Muscle of leg (tissue), 11 donors: ENCODE results near the gene SDHAF1. TPM values are rescaled to one million over a fixed set of nuclear protein-coding genes. Genes with fewer than 3 reads are reported as not detected.

Source experiments
- DNase-seq: peaks from one replicate; pipeline ENCODE4 v3.0.0; 2013
- H3K27ac ChIP-seq: one replicate; pipeline ENCODE4 v1.5.1; 2013; ENCODE audit warnings: mild to moderate bottlenecking, low read length, control low read depth
- H3K27me3 ChIP-seq: one replicate; pipeline ENCODE4 v1.6.1; 2013; ENCODE audit warnings: low read length; ENCODE audit not compliant: control insufficient read depth, insufficient read depth
- H3K36me3 ChIP-seq: one replicate; pipeline ENCODE4 v1.6.1; 2013; ENCODE audit warnings: low read length; ENCODE audit not compliant: control insufficient read depth, insufficient read depth
- H3K4me1 ChIP-seq: one replicate; pipeline ENCODE4 v1.6.1; 2013; ENCODE audit warnings: low read length; ENCODE audit not compliant: control insufficient read depth, insufficient read depth
- H3K4me3 ChIP-seq: one replicate; pipeline ENCODE4 v1.5.1; 2013; ENCODE audit warnings: low read length, control low read depth
- H3K9me3 ChIP-seq: replicated peaks from 2 replicates; pipeline ENCODE4 v1.6.1; 2013; ENCODE audit warnings: low read depth, low read length; ENCODE audit not compliant: control insufficient read depth
- WGBS: methylation state at CpG from one replicate; pipeline ENCODE4 v1.1.5; 2013; ENCODE audit warnings: missing lambda C conversion rate; ENCODE audit not compliant: insufficient coverage; 5-methylcytosine and 5-hydroxymethylcytosine counted together
- polyA plus RNA-seq, 8 donors: library from polyadenylated mRNA; unstranded; fragments of 120-200 nt; gene quantifications; one replicate each; pipeline versions ENCODE4 v1.2.1 to v1.2.3, GENCODE V29; 2013; ENCODE audit warnings: inconsistent platforms in 1 of 8, low replicate concordance in 1 of 8; ENCODE audit not compliant: insufficient read length in 8 of 8, insufficient read depth in 1 of 8
- total RNA-seq: library from RNA; stranded (reverse); fragments of 120-200 nt; gene quantifications from one replicate; pipeline ENCODE4 v1.2.4, GENCODE V29; 2013

SDHAF1 gene
- total and polyA plus RNA-seq, 9 donors = 10.9 to 18.7 (median 13.1) TPM

- Histone ChIP-seq H3K27me3 (no peaks in the 10 kb centered on the region), H3K36me3 (peaks cover 29% of the 10 kb centered on the region), H3K4me3 (peak within 1 kb of the TSS; percentile 88), H3K27ac (peak within 1 kb of the TSS; percentile 80), H3K9me3 (no peaks in the 10 kb centered on the region), H3K4me1 (peaks cover 19% of the 10 kb centered on the region)
- WGBS = 1% methylated on average over 35 of the region's 42 CpGs
- DNase-seq = peak; percentile 100
These were observed 19.3 kb downstream of the SDHAF1 start, which contains the start of gene ALKBH6 for GRCh38 chr19:36014012-36014924. Gene ALKBH6, minus strand, starts transcription at chr19:36014213. Its CDS starts 816 bp downstream, at chr19:36013397.

GRCh38 chr19:36019061-36019670 is 24.2 kb downstream of the SDHAF1 start:
- Histone ChIP-seq H3K4me3 (no peak overlapping the region), H3K27me3 (no peaks in the 10 kb centered on the region), H3K9me3 (no peaks in the 10 kb centered on the region), H3K36me3 (peaks cover 46% of the 10 kb centered on the region), H3K4me1 (peaks cover 7% of the 10 kb centered on the region), H3K27ac (no peak overlapping the region)
- no peak for DNase-seq
- WGBS = 86% methylated on average over 13 of the region's 22 CpGs

GRCh38 chr19:36023432-36023831 is 28.4 kb downstream of the SDHAF1 start:
- Histone ChIP-seq H3K4me3 (no peak overlapping the region), H3K9me3 (no peaks in the 10 kb centered on the region), H3K36me3 (peaks cover 50% of the 10 kb centered on the region), H3K27ac (no peak overlapping the region), H3K27me3 (no peaks in the 10 kb centered on the region), H3K4me1 (no peaks in the 10 kb centered on the region)
- WGBS = 100% methylated on average over 2 of the region's 5 CpGs
- no peak for DNase-seq

- no peak for DNase-seq
- Histone ChIP-seq H3K9me3 (no peaks in the 10 kb centered on the region), H3K36me3 (peaks cover 41% of the 10 kb centered on the region), H3K4me3 (no peak overlapping the region), H3K27ac (no peak overlapping the region), H3K27me3 (no peaks in the 10 kb centered on the region), H3K4me1 (peaks cover 5% of the 10 kb centered on the region)
- WGBS = no CpG with 5 or more reads among the region's 1 CpG
These were observed 30.6 kb downstream of the SDHAF1 start for GRCh38 chr19:36025541-36025940.

GRCh38 chr19:36026091-36026876 is 31.3 kb downstream of the SDHAF1 start:
- H3K36me3 ChIP-seq = peaks cover 41% of the 10 kb centered on the region
- peaks cover 6% of the 10 kb centered on the region for H3K4me1 ChIP-seq
- H3K27me3 ChIP-seq = no peaks in the 10 kb centered on the region
- 92% methylated on average over 37 of the region's 49 CpGs for WGBS
- H3K9me3 ChIP-seq = no peaks in the 10 kb centered on the region
- no peak for DNase-seq
- no peak overlapping the region for H3K27ac ChIP-seq
- no peak overlapping the region for H3K4me3 ChIP-seq

GRCh38 chr19:36027696-36028095 is 32.7 kb downstream of the SDHAF1 start:
- no peaks in the 10 kb centered on the region for H3K27me3 ChIP-seq
- no peak overlapping the region for H3K27ac ChIP-seq
- H3K4me1 ChIP-seq = peaks cover 10% of the 10 kb centered on the region
- H3K4me3 ChIP-seq = no peak overlapping the region
- WGBS = 100% methylated on average over 5 of the region's 6 CpGs
- peaks cover 36% of the 10 kb centered on the region for H3K36me3 ChIP-seq
- DNase-seq = no peak
- no peaks in the 10 kb centered on the region for H3K9me3 ChIP-seq

GRCh38 chr19:36028313-36029041 is 33.5 kb downstream of the SDHAF1 start:
- no peak for DNase-seq
- H3K4me1 ChIP-seq = peaks cover 15% of the 10 kb centered on the region
- no peak overlapping the region for H3K27ac ChIP-seq
- H3K9me3 ChIP-seq = no peaks in the 10 kb centered on the region
- no peak overlapping the region for H3K4me3 ChIP-seq
- no peaks in the 10 kb centered on the region for H3K27me3 ChIP-seq
- WGBS = 80% methylated on average over 8 of the region's 10 CpGs
- H3K36me3 ChIP-seq = peaks cover 31% of the 10 kb centered on the region

GRCh38 chr19:36030264-36031148 is 35.5 kb downstream of the SDHAF1 start:
- Histone ChIP-seq H3K4me3 (no peak overlapping the region), H3K27ac (no peak overlapping the region), H3K4me1 (peaks cover 15% of the 10 kb centered on the region), H3K27me3 (no peaks in the 10 kb centered on the region), H3K36me3 (peaks cover 23% of the 10 kb centered on the region), H3K9me3 (no peaks in the 10 kb centered on the region)
- peak; percentile 54 for DNase-seq
- WGBS = 72% methylated on average over 4 of the region's 8 CpGs

GRCh38 chr19:36031308-36031707 is 36.3 kb downstream of the SDHAF1 start:
- no peak for DNase-seq
- 74% methylated on average over 6 of the region's 6 CpGs for WGBS

More at GRCh38 chr19:36031308-36031707, 36.3 kb downstream of the SDHAF1 start:
- H3K36me3 ChIP-seq = peaks cover 18% of the 10 kb centered on the region
- no peaks in the 10 kb centered on the region for H3K9me3 ChIP-seq
- no peak overlapping the region for H3K4me3 ChIP-seq
- H3K4me1 ChIP-seq = peaks cover 15% of the 10 kb centered on the region
- H3K27ac ChIP-seq = no peak overlapping the region
- no peaks in the 10 kb centered on the region for H3K27me3 ChIP-seq
